ENCODE results near the gene GEMIN5.

Gene GEMIN5

DNA sequence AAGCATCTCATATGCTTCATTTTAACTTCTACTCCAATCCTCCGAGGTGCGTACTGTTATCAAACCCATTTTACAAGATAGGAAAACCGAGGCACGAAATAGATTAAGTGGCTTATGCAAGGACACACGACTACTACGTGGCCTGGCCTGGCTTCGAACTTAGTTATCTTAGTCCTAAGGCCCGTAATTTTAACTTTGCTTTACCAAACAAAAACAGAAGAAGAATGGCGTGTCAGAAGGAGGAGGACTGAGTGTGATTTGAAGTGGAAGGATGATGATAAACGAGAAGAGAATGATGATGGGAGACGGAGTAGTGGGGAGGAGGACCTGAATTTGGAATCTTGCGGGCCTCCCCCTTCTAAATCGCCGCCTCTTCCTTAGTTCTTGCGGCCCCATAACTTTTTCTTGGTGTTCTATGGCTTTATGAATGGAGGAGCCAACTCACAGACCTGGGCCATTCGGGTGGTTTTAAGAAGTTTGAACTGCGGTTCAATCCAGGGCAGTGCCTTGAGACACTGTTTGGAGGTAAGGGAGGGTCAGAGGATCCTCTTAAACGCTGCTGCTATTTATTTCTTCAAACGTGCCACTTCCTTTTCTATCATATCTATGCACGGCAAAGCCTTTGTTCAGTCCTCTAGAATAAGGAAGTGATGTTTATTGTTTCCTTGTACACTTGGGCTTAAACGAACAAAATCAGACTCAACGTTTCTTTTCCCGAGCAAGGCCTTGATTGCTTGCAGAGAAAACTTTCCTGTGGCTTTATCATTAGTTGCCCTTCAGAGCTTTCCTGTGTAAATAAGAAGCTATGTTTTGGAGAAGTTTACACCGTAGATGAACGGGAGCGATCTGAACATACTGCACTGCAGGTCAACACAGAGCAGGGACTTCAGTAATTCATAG, 78.8 kb downstream of the GEMIN5 start:
- H3K4me3 ChIP-seq, result peak overlapping the region; percentile 68 to 91 (median 75)
- peak overlapping the region; percentile 89 to 99 (median 97) for H3K27ac ChIP-seq

DNA sequence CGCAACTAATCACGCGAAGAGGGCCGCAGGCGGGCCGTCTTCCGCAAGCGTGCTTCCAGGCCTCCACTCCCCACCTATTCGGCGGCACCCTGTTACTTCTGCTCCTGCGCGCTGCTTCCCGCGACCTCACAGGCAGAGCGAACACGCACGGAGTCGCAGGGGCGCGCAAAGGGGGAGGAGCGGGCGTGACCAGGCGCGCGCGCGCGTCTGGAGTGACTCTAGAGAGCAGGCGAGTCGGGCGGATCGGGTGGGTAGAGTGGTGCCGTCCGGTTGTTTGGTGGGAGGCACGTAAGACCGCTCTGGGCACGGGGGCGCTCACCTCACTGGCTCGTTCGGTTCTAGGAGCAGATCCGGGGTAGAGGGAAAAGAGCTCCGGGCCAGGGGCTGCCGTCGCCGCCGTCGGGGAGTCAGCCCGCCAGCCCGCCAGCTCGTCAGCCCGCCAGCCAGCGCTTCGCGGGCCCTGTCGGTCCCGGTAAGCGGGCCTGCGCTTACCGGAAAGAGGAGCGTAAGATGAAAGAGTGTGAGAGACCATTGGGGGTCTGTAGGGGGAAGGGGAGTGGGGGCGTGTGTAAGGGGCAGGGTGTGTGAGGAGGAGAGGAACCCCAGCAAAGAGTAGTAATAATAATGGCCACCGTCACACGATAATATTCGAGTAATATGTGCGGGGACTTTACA, 79.6 kb downstream of the GEMIN5 start, which contains the start of gene CNOT8:
Gene CNOT8 (plus strand): TSS at position 331 of the 675 bp plus-strand sequence. CDS start 4,652 bp downstream, outside the sequence.
- H3K4me3 ChIP-seq, result peak within 1 kb of the TSS; percentile 68 to 91 (median 75)
- H3K27ac ChIP-seq, result peak within 1 kb of the TSS; percentile 89 to 99 (median 97)

DNA sequence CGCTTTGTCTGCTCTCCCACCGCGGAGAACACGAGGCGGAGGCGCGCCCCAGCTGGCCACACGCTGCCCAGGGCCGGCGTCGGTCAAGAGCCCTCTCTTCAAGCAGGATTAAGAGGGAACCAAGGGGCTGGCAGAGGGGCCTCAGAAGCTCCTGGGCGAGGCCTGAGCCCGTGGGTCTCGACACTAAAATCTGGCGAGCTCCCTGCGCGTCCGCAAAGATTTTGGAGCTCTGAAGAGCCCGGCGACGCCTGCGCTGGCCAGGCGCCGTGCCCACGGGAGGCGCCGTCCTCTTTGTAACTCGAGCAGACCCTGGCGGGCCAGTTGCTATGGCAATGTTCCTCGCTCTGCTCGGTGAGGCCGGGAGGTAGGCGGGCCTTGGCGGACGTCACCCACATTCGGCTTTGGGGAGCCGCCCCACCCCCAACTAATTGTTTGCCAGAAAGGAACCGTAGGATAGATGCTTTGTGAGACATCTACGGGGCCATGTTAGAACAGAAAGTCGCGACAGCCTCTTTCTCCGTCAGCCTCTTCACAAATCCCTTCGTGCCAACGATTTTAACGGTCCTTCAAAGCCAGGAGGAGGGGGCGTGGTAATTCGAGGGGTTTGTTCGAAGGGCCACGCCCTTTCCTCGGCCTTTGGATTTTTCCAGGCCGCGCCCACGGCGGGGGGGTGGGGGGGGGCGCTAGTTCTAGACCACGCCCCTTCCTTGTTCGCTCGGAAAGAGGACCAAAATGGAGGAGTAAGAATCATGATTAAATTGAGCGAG, 80.3 kb downstream of the GEMIN5 start:
- Histone ChIP-seq H3K4me3 (peak overlapping the region; percentile 68 to 91 (median 75)), H3K27ac (peak overlapping the region; percentile 89 to 99 (median 97))

DNA sequence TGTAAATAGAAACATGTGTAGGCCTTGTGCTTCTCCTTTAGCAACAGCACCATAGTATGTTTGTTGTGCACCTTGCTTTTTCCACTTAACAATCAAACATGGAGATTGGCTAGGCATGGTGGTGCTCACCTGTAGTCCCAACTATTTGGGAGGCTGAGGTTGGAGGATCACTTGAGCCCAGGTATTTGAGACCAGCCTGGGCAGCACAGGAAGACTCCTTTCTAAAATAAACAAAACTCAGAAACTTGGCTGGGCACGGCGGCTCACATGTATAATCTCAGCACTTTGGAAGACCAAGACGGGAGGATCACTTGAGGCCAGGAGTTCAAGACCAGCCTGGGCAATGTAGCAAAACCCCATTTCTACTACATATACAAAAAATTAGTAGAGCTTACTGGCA, 86.7 kb downstream of the GEMIN5 start:
- peak overlapping the region in 8 of 21 experiments; percentile 5 to 85 (median 70) for H3K27ac ChIP-seq
- H3K4me3 ChIP-seq, result no peak overlapping the region

DNA sequence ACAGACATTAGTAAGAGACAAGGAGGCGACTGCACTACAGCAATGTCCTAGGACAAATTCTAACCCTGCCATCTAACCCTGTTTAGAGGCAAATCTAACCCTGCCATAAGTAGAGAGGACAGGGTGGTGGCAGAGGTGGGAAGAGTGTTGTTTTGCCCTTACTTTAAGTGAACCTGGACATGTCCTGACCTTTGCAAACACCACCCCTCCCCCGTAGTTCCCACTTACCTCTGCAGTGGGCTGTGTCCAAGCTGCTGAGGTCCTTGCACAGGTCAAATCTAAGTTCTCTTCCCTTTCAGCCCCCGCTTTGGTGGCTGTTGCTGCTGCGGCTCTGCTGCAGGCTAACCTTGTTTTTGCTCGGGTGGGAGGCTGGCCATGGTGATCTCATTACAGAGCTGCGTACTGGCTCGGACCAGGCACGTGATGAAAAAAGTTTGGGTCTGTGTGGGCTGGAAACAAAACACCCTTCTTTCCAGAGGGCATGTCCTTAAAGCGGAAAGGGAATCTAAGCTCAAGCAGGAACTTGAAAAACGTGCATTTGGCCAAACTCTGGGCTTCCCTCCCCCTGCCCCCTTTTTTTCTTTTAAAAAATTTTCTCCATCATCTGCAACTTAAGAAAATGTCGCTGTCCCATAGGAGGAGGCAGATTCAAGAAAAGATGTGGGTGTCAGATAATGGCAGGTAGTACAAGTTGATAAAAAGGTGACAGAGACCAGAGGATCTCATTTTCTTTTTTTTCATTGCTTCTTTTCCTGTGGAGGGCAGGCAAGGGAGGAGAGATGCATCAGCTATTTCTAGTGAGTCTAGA, 87.6 kb downstream of the GEMIN5 start, which contains the start of gene FAXDC2:
Gene FAXDC2 (minus strand): TSS at position 349 of the 808 bp plus-strand sequence. CDS start 12,425 bp downstream, outside the sequence.
- Histone ChIP-seq H3K4me3 (peak within 1 kb of the TSS; percentile 22 to 51 (median 30)), H3K27ac (peak within 1 kb of the TSS in 20 of 21 experiments; percentile 44 to 85 (median 68))

DNA sequence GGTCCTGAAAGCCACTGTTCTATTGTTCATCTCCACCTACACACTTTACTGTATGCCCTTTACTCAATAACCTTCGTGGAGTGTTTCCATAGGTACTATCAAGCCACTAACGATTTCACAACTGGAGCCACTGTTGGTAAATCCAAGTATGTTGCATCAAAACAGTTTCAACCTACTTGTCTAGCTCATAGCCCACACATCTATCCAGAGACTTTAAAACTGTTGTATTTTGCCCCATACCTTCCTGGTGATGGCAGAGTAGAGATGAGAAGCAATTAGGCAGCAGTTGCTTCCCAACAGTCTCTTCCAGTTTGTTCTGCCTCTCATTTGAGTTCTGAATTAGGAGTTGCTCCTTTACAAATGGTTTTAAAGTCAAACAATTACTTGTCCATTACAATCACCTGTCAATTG, 88.2 kb downstream of the GEMIN5 start:
- Histone ChIP-seq H3K27ac (peak overlapping the region in 19 of 21 experiments; percentile 49 to 85 (median 68)), H3K4me3 (peak overlapping the region; percentile 22 to 51 (median 30))

DNA sequence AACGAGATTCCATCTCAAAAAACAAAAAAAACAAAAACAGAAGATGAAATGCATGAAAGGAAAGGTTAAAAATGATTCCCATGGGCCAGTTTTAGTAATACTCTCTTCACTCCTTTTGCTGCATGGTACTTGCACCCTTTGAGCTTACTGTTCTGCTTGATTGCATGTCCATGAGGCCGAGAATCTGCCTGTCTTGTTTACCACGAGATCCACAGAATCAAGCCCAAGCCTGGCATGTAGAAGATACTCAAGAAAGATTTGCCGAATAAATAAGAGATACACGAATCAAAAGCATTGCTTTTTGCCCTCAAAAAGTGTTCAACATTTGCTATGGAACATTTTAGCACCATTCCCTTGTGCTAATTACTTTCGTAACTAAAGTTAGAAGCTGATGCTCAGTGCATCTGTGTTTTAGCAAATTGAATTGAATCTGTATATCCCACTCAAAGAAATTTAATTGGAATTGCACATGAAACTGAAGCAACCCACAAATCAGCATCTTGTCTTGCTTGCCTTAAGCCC, 88.7 kb downstream of the GEMIN5 start:
- Histone ChIP-seq H3K4me3 (peak overlapping the region in 4 of 7 experiments; percentile 29 to 51 (median 37)), H3K27ac (peak overlapping the region in 9 of 21 experiments; percentile 40 to 85 (median 68))

DNA sequence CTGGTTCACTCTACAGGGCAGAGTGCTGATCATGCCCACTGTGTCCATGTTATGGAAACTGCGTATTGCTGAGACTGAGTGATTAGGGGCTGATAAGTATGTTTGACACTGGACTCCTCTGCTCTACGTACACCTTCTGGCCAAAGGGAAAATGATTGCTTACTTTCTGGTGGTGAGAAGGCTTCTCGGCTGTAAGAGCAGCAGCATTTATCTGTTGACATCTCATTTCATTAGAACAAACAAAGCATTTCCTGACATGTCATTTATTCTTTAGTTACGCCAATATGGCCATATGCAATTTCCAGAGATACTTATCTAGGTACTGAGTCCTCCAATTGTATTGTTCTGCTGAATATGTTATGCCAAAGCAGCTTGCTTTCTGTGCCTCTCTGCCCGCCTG, 93.2 kb downstream of the GEMIN5 start:
- no peak overlapping the region for H3K4me3 ChIP-seq
- H3K27ac ChIP-seq, result no peak overlapping the region

DNA sequence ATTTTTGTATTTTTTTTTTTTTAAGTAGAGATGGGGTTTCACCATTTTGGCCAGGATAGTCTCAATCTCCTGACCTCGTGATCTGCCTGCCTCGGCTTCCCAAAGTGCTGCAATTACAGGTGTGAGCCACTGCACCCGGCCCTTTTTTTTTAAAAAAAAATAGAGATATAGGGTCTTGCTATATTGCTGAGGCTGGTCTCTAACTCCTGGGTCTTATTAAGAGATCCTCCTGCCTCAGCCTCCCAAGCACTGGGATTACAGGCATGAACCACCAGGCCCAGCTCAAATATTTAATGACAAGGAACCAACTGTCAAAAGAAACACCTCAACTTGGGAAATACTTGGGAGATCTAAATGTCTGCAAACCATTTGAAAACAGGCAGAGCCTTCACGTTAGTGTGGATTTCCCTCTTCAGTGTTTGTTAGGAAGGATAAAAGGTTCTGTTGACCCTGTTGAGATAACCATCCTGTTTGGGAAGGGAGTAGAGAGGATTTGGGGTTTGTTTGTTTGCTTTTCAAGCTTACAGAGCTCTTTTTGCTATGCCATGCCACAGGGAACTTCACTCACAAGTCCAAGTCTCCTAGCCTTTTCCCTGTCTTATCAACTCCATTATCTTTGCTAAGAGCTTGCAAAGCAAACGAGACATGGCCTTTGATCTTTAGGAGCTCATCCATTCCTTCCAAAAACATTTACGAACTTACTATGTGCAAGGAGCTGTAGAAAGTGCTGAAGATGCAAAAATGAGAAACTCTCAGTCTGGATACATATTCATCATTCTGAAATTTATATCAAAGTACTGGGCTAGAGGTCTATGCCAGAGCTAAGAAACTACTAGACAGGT, 95.1 kb downstream of the GEMIN5 start:
- H3K27ac ChIP-seq, result no peak overlapping the region
- H3K4me3 ChIP-seq, result no peak overlapping the region

DNA sequence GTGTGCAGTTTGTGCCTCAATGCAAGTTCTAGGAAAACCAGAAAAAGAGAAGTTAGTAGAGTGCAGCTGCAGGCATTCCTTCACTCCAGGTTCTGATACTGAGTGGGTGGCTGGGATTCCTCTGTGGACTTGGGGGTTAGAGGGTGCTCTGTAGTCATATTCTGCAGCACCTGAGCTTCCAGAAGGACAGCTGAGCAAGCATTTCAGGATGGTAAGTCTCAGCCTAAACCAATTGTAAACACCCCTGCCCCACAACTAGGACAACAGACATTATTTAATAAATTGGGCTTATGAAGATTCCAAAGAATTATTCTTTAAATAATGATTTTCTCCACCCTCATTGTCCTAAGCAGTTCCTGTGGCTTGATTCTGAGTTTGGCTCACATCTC, 96.7 kb downstream of the GEMIN5 start:
- Histone ChIP-seq H3K4me3 (no peak overlapping the region), H3K27ac (peak overlapping the region in 3 of 21 experiments; percentile 24 to 28 (median 27))

DNA sequence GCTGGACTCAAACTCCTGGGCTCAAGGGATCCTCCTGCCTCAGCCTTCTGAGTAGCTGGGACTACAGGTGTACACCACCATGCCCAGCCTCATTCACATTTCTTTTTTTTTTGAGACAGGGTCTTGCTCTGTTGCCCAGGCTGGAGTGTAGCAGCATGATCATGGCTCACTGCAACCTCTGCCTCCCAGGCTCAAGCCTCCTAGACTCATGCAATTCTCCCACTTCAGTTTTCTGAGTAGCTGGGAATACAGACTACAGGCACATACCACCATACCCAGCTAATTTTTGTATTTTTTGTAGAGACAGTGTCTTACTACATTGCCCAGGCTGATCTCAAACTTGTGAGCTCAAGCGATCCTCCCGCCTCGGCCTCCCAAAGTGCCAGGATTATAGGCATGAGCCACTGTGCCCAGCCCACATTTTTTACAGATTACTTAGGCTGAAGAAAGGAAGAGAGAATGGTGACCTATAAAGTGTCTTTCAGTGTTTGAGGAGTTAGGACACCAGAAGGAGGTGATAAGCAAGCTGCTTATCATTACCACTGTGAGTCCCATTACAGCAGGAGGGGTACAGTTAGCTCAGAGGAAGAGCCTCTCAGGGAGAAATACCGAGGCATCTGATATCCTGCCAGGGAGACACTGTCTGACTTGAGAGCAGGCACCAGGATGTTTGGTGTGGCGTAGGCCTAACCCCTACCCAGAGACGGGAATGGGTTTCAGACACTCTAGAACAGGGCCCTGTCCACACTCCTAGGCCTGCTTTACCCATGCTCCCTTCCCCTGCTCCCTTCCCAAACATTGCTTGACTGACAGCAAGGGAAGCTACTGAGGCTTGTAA, 97.4 kb downstream of the GEMIN5 start:
- Histone ChIP-seq H3K4me3 (no peak overlapping the region), H3K27ac (peak overlapping the region in 3 of 21 experiments; percentile 24 to 28 (median 27))
